GM18873 (cell line): ENCODE results near the gene HHATL.
"Not testable (repeated sequence)": the region's sequence is repeated elsewhere in the genome, so short reads cannot be mapped to it uniquely, and the experiment has no call there.

Source experiments
- ATAC-seq: cut with Tn5 transposase; IDR thresholded peaks from one replicate; pipeline ENCODE4 v1.9.1; 2021; ENCODE audit warnings: mild to moderate bottlenecking, moderate library complexity, moderate number of reproducible peaks; ENCODE audit not compliant: unreplicated experiment, low FRiP score

Gene HHATL

DNA sequence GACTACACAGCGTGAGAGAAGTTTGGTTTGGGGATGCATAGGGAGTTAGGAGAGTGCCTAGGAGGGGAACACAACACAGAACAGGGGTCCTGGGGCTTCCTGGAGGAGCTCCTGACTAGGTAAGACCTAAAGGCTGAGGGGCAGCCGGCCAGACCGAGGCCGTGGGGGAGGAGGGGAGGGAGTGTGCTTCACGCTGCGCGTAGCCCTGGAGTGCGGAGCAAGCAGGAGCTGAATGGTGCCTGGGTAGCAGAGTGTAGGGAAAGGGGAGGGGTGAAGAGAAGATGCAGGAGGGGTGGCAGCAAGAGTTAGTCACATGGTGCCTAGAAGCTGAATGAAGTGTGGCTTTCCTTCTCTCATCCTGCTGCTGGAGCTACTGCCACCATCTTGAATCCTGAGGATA is 32.4 kb upstream of the HHATL start:
- ATAC-seq = no peak

DNA sequence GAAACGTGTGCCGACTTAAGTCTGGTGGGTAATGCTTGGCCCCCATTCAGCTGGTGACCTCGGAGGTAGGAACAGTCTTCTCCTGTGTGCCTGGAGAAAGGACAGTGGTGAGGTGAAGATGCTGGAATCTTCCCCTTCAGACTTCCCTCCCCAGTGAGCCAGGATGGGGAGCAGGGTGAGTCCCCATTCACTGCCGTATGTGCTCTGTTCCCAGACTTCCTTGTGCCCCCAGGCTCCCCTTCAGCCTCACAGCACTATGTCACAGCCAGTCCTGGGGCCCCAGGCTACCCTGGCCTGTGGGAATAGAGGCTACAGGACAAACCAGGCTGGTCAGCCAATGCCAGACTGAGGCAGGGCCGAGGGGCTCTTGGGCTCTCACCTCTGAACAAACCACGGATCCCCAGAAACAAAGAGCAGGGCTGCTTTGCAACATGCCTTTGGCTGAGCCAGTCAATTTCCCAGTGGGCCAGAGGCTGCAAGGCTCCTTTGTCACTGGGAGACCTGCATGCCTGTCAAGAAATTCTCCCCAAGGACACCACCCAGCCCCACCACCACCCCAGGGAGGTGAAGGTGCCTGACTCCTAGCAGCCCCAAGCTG is 31.8 kb upstream of the HHATL start:
- no peak for ATAC-seq

DNA sequence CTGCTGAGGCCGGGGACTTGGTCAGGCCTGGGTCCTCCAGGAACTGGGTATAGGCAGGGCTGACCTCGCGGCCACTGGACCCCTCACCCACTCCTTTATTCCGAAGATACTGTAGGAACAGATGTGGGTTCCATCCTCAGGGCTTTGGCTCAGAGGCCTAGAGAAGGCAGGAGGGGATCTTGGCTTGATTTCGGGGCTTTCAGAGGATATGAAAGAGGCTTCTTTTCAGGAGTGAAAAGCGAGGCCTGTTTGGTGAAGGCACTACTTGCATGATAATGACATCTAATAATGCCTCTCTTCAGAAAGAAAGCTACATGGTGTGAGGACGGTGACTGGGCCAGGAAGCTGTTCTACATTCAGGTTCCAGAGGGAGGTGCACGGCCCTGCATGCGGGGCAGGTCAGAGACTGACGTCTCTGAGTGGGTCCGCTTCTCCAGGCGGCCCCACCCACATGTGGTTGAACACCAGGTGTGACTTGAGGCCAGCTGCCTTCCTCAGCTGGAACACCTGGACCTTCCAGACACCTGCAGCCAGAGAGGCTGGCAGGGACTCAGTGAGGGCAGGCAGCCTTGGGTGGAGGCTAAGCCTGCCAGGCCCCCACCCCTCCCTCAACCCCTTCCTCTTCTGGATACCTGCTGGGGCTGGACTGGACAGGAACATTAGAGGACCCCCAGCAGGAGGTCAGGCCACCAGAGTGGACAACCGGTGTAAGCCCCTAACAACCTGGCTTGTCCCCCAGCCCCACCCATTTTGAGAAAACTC is 31.1 kb upstream of the HHATL start:
- no peak for ATAC-seq

DNA sequence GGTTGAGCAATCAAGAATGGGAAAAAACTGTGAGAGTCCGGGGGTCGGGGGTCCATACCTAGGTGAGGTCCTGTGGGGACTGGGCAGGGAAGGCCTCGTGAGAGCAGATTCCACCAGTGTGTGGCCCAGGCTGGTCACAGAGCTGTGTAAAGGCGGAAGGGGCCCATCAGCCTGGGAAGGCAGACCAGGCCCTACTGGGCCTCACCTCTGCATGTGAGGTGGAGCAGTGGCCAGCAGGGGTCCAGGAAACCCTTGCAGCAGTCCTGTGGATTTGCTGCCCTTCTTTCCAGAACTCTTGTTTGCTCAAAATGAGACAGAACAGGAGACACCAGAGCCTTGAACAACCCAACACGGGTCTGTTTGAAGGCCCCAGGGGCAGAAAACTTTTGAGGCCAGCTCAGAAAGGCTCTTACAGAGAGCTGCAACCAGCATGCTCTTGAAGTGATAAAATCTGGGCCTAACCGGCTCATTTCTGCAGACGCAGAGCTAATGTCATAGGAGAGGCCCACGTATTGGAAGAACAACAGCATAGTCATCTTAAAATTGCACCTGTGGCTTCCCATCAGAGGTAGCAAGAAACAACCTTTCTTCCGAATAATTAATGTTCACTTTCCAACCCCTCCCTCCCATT is 30.3 kb upstream of the HHATL start:
- no peak for ATAC-seq

DNA sequence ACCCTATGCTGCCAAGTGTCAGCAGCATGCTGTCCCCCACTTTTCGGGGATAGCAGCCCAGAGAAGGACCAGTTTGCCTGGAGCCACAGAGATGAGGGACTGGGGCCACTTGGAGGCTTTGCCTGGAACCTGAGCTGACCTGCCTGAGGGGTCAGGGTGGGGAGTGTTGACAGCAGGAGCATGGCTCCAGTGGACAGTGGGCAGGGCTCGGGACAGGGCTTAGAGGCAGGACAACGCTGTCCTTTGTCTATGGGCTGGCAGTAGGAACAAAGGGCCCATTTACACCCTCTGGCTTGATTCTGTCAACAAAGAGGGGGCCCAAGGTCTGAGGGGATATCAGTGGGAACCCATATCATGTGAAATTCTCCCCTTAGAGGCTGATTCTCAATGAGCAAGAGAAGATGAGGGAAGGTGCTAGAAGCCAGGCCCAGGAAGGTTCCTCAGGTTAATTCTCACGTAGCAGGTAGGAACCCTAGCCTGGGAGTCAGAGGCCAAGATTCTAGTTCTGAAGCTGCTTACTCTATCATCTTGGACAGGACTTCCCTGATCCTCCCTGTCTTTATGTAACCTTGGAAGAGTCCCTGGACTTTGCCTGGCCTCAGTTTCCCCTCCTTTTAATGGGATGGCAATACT is 29.7 kb upstream of the HHATL start:
- ATAC-seq = no peak

DNA sequence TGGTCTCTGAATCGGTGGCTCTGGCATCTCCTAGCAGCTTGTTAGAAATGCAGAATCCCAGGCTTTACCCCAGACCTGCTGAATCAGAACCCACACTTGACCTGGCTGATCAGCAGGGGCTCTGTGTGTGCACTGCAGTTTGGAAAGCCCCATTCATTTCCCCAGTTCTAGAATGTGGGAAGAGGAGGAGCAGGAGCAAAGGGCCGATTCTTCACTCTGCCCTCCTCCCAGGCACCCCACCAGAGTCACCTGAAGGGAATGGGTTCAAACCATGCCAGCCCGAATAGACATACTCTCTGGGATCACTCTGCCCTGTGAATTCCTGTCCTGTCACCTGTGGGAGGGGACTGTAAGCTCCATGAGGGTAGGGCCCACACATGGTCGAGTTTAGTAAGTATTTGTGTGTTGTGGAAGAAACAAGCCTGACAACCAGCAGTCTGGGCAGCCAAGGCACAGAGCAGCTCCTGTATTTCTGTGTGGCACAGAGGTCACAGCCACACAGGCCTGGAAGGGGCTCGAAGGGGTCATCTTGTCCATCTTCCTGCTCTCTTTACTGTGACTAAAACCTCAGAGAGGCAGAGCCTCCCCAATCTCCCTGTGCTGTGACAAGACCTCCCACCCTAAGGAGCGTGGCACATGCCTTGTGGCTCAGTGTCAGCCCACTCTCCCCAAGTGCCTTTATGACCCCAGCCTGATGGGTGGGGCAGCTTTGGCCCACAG is 29.0 kb upstream of the HHATL start:
- no peak for ATAC-seq

DNA sequence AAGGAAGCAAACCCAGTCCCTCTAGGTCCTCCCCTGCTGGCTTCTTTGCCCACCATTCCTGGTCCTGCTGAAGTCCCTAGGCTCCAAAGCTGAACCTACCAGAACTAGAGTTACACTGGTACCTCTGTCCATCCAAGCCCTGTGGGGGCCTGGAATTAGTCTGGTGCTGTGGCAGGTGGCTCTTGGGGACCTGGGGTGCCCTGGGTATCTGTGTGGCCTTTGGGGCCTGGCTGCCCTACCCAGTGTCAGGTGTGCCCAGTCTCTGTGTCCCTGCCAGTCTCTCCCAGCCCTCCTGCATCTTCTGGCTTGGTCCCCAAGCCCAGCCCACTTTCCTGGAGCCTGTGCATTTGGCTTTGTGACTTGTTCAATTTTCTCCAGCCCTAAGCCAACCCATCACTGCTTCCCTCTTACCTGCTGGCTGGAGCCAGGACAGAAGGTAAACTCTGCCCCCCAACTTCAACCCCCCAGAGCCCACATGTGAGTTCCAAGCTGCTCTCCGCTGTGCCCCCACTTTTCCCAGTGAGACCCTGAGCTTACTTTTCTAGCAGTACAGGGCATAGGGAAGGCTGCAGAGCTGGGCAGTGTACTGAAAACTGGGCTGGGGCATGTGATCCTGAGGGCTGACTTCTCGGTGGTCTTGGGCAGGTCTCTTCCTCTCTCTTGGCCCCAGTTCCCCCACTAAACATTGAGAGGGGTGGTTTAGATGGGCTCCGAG is 28.3 kb upstream of the HHATL start:
- no peak for ATAC-seq

DNA sequence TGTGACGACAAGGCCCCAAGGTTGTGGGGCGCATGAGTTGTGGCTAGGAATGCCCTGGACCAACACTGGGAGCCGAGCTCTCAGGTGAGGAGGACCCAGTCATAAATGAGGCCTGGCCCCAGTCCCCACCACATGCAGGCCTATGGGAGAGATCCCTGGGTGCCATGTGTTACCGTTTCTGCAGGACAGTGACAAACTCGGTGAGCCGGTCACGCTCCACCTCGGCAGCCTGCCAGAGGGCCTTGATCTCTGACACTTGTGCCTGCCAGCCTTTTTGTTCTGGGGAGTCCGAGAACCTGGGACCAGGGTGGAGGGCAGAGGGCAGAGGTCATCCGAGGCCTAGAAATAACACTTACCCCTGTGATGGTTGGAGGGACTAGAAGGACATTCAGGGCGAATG is 27.7 kb upstream of the HHATL start:
- ATAC-seq = no peak

DNA sequence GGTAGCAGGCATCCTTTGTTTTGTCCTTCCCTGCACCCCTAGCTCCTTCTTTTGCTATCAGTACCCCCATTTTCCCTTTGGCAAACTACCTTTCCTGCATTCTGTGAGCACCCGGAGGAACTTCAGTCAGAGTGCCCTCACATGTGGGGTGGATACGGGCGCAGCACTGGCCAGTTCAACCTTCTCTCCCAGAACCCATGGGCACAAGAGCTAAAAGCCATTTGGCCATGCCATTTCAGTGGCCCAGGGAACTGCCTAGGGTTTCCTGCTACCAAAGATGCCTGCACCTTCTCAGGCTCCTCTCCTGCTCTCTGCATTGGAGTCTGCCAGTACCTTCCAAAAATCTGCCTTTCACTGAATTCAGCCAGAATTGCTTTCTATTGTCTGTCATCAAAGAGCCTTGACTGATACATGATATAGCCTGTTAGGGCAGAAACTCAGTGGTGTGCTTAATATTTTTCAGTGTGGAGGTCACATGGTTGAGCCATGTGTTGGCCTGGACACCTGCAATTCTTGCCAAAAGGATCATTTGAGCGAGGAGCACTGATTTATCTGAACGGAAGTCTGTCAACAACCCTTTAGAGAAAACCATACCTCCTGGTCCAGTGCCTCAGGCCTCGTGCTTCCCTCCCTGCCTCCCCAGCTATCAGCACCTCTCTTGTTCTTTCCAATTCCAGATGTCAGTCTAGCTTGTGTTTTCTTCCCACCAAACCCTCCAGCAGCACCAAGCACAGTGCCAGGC is 27.0 kb upstream of the HHATL start:
- no peak for ATAC-seq

DNA sequence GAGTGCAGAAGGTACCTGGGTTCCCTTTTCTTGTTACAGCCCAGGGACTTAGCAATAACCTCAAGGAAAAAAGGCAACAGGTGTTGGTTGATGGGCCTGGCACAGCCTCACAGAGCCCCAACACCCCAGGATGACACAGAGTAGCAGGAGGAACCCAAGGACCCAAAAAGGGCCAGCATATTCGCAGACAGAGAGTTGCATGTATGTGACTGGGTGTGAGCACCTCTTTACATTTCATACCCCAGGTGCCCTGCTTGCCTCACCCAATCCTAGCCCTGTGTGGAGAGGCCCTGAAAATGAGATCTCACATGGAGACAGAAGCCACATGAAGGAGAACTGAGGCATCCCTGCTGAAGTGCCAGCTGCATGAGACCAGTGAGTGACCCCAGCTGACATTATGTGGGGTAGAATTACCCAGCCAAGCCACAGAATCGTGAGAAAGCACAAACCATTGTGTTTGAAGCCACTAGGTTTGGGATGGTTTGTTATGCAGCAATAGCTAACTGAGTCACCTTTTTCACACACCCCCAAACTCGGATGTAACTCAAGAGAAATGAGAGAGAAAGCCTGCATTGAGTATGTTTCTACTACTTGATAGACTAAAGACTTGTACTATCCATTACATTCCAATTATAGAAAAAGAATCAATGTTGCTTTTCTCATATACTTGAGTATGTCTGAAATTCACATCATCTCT is 26.2 kb upstream of the HHATL start:
- no peak for ATAC-seq

DNA sequence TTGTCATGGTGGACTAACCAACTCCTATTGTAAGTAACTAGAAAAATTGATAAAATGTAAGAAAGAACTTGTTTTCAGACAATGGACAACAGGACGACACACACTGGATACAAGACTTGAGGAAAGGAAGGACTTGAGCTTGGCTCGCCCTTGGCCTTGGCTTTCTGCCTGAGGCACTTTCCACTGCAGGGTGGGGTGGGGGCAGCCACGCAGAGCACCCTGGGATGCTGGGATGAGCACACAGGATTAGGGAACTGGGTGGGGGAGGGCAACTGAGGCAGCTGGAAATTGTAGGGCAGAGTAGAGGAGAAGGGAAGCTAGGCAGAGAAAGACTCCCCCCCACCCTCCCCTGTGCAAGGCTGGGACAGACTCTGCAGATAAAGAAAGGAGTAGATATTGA is 25.5 kb upstream of the HHATL start:
- no peak for ATAC-seq

DNA sequence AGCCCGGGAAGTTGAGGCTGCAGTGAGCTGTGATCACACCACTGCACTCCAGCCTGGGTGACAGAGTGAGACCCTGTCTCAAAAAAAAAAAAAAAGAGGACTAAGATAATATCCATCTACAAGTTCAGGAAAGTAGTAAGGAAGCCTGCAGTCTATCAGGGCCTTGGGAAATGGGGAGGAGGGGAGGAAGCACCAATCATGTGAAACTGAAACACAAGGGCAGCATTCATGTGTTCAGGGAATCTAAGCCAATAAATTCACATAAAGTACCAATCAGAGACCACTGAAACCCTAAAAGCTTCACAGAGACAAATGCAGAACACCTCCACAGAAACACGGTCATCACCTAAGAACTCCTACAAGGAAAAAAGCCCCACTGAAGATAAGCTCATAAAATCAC is 22.9 kb upstream of the HHATL start:
- no peak for ATAC-seq

DNA sequence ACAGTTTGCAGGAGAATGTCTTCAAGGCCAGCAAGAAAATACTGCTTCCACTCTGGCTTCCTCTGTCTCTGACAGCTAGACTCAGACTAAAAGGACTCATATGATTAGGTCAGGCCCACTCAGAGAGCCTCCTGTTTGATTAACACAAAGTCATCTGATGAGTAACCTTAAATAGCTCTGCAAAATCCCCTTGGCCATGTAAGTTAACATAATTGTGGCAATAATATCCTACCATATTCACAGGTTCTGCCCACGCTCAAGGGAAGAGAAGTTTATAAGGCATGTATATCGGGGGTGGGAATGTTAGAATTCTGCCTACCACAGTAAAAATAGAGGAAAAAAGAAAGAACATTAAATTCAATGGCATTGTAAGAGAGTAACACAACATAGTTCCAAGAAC is 20.6 kb upstream of the HHATL start:
- ATAC-seq = no peak

DNA sequence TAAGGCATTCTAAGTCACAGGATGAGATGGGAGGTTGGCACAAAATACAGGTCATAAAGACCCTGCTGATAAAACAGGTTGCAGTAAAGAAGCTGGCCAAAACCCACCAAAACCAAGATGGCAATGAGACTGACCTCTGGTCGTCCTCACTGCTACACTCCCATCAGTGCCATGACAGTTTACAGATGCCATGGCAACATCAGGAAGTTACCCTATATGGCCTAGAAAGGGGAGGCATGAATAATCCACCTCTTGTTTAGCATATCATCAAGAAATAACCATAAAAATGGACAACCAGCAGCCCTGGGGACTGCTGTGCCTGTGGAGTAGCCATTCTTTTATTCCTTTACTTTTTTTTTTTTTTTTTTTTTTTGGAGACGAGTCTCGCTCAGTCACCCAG is 19.8 kb upstream of the HHATL start:
- ATAC-seq = not testable (repeated sequence)

DNA sequence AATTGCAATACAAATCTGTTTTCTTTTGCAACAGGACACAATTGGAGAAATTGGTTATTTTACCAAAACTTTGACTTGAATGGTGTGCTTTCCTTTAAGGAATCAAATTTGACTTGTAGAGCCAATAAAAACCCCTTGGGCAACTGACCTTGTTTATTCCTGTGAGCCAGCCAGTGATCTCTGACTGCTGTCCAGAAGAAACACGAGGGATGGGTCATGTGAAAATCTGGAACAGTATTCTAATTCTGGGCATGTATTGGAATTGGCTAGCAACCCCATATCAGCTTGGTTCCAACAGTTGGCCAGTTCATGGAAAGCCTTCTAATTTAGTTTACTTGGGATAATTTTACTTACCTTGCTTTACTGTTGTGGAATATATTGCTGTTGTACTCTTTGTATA is 19.1 kb upstream of the HHATL start:
- ATAC-seq = no peak

DNA sequence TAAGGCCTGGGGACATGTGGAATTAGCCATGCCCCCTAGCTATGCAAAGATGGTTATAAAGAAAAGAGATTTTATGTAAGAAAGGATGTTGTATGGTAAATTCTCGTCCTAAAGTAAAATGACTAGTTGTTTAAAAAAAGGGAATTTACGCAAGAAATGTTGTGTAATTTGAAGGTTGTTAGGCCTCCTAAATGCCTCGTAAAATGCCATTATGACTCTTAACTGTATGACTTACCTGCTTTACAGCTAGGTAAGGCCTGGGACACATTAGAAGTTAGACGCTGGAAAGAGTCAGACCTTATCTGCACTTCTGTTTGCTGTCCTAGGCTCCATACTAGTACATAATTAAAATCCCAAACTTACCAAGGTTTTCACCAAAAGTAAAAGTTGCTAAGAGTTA is 17.5 kb upstream of the HHATL start:
- no peak for ATAC-seq

DNA sequence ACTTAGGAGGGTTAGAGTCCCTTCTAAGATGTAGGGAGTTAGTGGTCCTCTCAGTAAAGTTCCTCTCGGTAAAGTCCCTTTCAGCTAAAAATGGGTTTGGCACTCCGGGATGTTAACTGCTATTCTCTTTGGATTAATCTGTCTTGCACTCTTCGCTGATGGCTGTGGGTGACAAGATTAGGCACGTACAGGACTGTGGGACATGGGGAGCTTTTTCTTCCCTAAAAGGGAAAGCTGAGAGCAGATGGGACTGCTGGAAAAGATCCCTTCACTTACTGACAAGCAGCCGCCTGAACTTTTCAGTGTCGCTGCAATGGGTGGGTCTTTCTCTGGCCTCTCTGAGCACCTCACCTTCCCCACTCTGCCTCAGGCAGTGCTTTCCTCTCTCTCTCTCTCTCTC is 16.4 kb upstream of the HHATL start:
- ATAC-seq = no peak

DNA sequence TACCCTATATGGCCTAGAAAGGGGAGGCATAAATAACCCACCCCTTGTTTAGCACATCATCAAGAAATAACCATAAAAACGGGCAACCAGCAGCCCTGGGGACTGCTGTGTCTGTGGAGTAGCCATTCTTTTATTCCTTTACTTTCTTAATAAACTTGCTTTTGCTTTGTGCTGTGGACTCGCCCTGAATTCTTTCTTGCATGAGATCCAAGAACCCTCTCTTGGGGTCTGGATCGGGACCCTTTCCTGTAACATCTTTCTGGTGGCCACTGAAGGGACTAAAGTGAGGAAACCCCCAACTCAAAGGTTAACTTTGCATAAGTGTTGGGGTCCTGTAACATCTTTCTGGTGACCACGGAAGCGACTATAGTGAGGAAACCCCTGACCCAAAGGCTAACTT is 15.7 kb upstream of the HHATL start:
- no peak for ATAC-seq

DNA sequence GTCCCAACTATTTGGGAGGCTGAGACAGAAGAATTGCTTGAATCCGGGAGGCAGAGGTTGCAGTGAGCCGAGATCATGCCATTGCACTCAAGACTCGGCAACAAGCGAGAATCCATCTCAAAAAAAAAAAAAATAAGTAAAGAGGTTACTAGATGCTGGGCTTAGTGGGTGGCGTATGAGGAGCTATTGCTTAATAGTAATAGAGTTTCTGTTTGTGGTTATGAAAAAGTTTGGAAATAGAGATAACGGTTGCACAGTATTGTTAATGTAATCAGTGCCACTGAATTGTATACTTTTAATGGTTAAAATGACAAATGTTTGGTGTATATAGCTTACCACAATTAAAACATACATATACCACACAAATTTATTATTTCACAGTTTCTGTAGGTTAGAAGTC is 14.7 kb upstream of the HHATL start:
- no peak for ATAC-seq
